Measurements from ENCODE around the gene TEX2.
A peak's percentile ranks its signal among the peaks of the same experiment; 100 is the strongest.

Gene TEX2

GRCh38 chr17:64115822-64116534 lies 147.1 kb downstream of the TEX2 start:
- DNase-seq (ENCODE audit: low read depth, low spot score): no peak

- DNase-seq (ENCODE audit: low read depth, low spot score): no peak
These were observed 147.9 kb downstream of the TEX2 start for GRCh38 chr17:64115043-64115698.

- DNase-seq (ENCODE audit: low read depth, low spot score): no peak
These were observed 150.1 kb downstream of the TEX2 start for GRCh38 chr17:64113006-64113405.

- DNase-seq (ENCODE audit: low read depth, low spot score): no peak
These were observed 151.2 kb downstream of the TEX2 start for GRCh38 chr17:64111831-64112230.

GRCh38 chr17:64110379-64111152 lies 152.5 kb downstream of the TEX2 start:
- no peak for DNase-seq (ENCODE audit: low read depth, low spot score)

- no peak for DNase-seq (ENCODE audit: low read depth, low spot score)
These were observed 153.7 kb downstream of the TEX2 start for GRCh38 chr17:64109400-64109799.

GRCh38 chr17:64107500-64108236 lies 155.4 kb downstream of the TEX2 start:
- DNase-seq (ENCODE audit: low read depth, low spot score): peak; percentile 39

- DNase-seq (ENCODE audit: low read depth, low spot score): no peak
These were observed 156.1 kb downstream of the TEX2 start for GRCh38 chr17:64106918-64107317.

GRCh38 chr17:64103391-64104364 lies 159.4 kb downstream of the TEX2 start:
- peak; percentile 23 for DNase-seq (ENCODE audit: low read depth, low spot score)

- DNase-seq (ENCODE audit: low read depth, low spot score): no peak
These were observed 160.3 kb downstream of the TEX2 start for GRCh38 chr17:64102627-64103390.

- DNase-seq (ENCODE audit: low read depth, low spot score): no peak
These were observed 163.5 kb downstream of the TEX2 start for GRCh38 chr17:64099543-64099942.

Measured in astrocyte of the hippocampus (primary cell).